RCC 7860 (cell line): ENCODE measurements around the gene ACSL1.
A peak's percentile ranks its signal among the peaks of the same experiment; 100 is the strongest.

ENCODE experiments used
- DNase-seq: peaks from one replicate; pipeline ENCODE4 v3.0.0-alpha.2; 2015; ENCODE audit warnings: low spot score
- FAIRE-seq: peaks from 2 replicates; lab custom pipeline; 2012; peaks lifted over from hg19 to GRCh38; lab: Jason Lieb, UNC

Gene ACSL1

GRCh38 chr4:184825896-184826690 is at the start of gene ACSL1:
Gene ACSL1, minus strand, starts transcription at chr4:184825968. Its CDS starts 22,454 bp downstream, at chr4:184803514.
- FAIRE-seq (no peak), DNase-seq (peak; percentile 29)

- no peak for FAIRE-seq
- DNase-seq: no peak
These were observed 47.3 kb upstream of the ACSL1 start for GRCh38 chr4:184873054-184873453.

- FAIRE-seq (no peak), DNase-seq (no peak)
These were observed 45.0 kb upstream of the ACSL1 start for GRCh38 chr4:184870718-184871117.

GRCh38 chr4:184868623-184869022 is 42.9 kb upstream of the ACSL1 start:
- FAIRE-seq (no peak), DNase-seq (no peak)

GRCh38 chr4:184863916-184864315 is 38.1 kb upstream of the ACSL1 start:
- DNase-seq: no peak
- no peak for FAIRE-seq

- DNase-seq (no peak), FAIRE-seq (no peak)
These were observed 35.3 kb upstream of the ACSL1 start for GRCh38 chr4:184861047-184861446.

- FAIRE-seq (no peak), DNase-seq (no peak)
These were observed 34.4 kb upstream of the ACSL1 start for GRCh38 chr4:184860018-184860779.

- FAIRE-seq (no peak), DNase-seq (no peak)
These were observed 31.8 kb upstream of the ACSL1 start for GRCh38 chr4:184857441-184858121.

- FAIRE-seq: no peak
- no peak for DNase-seq
These were observed 30.5 kb upstream of the ACSL1 start for GRCh38 chr4:184856277-184856609.

- DNase-seq: no peak
- FAIRE-seq: no peak
These were observed 28.9 kb upstream of the ACSL1 start for GRCh38 chr4:184854673-184855072.

GRCh38 chr4:184853436-184853835 is 27.7 kb upstream of the ACSL1 start:
- FAIRE-seq (no peak), DNase-seq (no peak)

GRCh38 chr4:184851886-184852285 is 26.1 kb upstream of the ACSL1 start:
- no peak for DNase-seq
- FAIRE-seq: no peak

GRCh38 chr4:184851200-184851541 is 25.4 kb upstream of the ACSL1 start:
- no peak for DNase-seq
- no peak for FAIRE-seq

- FAIRE-seq (no peak), DNase-seq (no peak)
These were observed 24.8 kb upstream of the ACSL1 start for GRCh38 chr4:184850431-184851199.

GRCh38 chr4:184850018-184850417 is 24.2 kb upstream of the ACSL1 start:
- DNase-seq (no peak), FAIRE-seq (no peak)

GRCh38 chr4:184849185-184849584 is 23.4 kb upstream of the ACSL1 start:
- DNase-seq (no peak), FAIRE-seq (no peak)

GRCh38 chr4:184848510-184848909 is 22.7 kb upstream of the ACSL1 start:
- DNase-seq (no peak), FAIRE-seq (no peak)

- FAIRE-seq (no peak), DNase-seq (no peak)
These were observed 20.8 kb upstream of the ACSL1 start for GRCh38 chr4:184846531-184846930.

GRCh38 chr4:184845367-184846021 is 19.7 kb upstream of the ACSL1 start:
- FAIRE-seq (no peak), DNase-seq (peak; percentile 48)

GRCh38 chr4:184844742-184845141 is 19.0 kb upstream of the ACSL1 start:
- DNase-seq (no peak), FAIRE-seq (no peak)
